Suprapubic skin (tissue), 4 donors: ENCODE data around the gene CASS4.

ENCODE experiments used
- EP300 ChIP-seq: sonication (generic); formaldehyde crosslinking; IDR thresholded peaks from one replicate; pipeline ENCODE4 v1.6.1; 2017; ENCODE audit warnings: antibody characterized with exemption
- POLR2A ChIP-seq, 2 donors: fragments of 450-650 bp; IDR thresholded peaks; one replicate each; pipeline ENCODE4 v1.6.1; 2017; ENCODE audit warnings: antibody characterized with exemption in 2 of 2, mild to moderate bottlenecking in 2 of 2, moderate library complexity in 2 of 2
- POLR2AphosphoS5 ChIP-seq, 3 donors: sonication (generic); formaldehyde crosslinking; IDR thresholded peaks; one replicate each; pipeline ENCODE4 v1.6.1; 2017; ENCODE audit warnings: antibody characterized with exemption in 3 of 3
- TF ChIP-seq, protein P1 (sequence below), 2 donors: fragments of 200-600 bp in 1 of 2; fragments of 450-650 bp in 1 of 2; sonication (generic) in 1 of 2; IDR thresholded peaks; one replicate each; pipeline ENCODE4 v1.5.1; 2016 to 2019; ENCODE audit warnings: antibody characterized with exemption in 2 of 2, mild to moderate bottlenecking in 1 of 2, moderate library complexity in 1 of 2

DNA sequence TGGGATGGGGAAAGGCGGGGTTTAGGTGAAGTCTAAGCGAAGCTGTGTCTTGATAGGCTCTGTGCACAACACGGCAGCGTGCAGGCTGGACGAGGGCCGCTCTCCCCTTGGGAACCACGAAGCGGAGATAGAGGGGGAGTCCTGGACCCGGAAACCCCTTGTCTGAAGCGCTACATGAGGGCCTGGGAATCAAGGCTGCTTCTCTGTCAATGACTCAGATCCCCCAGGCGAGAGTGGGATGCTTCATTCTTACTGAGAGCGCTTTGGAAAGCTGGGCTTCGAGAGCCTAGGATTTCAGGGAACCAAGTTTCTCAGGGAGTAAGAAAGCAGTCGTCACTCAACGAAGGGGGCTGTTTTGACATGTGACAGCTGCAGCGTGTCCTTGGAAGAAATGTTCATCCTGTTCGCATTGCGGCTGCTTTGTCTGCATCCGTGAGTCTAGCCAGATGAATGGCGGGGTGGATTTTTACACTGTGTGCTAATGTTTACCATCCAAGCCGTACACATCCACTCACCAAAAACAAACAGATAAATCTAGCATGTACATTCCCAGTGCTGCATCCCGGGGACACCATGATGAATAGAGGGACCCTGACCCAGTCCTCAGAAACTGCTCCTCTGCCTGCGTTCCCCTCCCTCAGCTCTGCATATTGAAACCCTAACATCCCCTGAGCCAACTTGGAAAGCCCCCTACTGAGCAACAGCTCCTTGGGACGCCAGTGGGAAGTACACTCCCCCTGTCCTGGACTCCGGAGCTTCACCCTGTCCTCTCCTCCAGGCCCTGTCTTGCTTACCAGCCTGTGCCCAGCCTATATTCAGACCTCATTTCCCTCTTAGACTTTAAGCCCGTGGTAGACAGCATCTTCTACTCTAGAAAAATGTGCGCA lies 31.8 kb downstream of the CASS4 start:
- TF ChIP-seq, protein P1, sequence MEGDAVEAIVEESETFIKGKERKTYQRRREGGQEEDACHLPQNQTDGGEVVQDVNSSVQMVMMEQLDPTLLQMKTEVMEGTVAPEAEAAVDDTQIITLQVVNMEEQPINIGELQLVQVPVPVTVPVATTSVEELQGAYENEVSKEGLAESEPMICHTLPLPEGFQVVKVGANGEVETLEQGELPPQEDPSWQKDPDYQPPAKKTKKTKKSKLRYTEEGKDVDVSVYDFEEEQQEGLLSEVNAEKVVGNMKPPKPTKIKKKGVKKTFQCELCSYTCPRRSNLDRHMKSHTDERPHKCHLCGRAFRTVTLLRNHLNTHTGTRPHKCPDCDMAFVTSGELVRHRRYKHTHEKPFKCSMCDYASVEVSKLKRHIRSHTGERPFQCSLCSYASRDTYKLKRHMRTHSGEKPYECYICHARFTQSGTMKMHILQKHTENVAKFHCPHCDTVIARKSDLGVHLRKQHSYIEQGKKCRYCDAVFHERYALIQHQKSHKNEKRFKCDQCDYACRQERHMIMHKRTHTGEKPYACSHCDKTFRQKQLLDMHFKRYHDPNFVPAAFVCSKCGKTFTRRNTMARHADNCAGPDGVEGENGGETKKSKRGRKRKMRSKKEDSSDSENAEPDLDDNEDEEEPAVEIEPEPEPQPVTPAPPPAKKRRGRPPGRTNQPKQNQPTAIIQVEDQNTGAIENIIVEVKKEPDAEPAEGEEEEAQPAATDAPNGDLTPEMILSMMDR (IDR thresholded peaks at IDR 0.05): no peak
- TF ChIP-seq POLR2A (IDR thresholded peaks at IDR 0.05) (no peak), EP300 (no peak), POLR2AphosphoS5 (IDR thresholded peaks at IDR 0.05) (no peak)
